Measurements from ENCODE around the gene ING2.

Gene ING2

GRCh38 chr4:183499801-183500200 is 5.1 kb upstream of the ING2 start:
- DNase-seq: no peak

DNA sequence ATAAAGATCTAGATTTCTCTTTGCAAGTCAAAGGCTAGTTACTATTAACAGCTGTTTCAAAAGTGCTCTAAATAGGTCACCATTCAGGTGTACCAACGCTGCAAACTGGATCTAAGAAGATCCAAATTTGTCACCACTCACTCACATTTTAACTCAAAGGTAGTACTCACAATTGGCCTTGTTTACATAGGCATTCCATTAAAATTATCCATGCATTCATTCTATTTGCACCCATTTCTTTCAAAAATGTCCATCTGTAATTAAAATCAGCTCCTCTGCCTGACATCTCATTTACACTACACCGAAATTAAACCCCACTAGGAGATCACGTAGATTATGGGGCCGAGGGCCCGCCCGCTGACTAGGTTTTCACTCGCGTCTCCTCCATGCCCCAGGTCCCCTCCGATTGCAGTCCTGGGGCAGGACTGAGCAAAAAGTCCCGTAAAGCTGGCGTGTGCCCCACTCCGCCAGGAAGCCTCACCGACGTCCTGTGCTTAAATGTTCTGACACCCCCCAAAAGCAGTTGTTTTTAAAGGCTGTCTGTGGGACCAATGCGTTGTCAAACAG is 1.3 kb upstream of the ING2 start:
- no peak for DNase-seq

DNA sequence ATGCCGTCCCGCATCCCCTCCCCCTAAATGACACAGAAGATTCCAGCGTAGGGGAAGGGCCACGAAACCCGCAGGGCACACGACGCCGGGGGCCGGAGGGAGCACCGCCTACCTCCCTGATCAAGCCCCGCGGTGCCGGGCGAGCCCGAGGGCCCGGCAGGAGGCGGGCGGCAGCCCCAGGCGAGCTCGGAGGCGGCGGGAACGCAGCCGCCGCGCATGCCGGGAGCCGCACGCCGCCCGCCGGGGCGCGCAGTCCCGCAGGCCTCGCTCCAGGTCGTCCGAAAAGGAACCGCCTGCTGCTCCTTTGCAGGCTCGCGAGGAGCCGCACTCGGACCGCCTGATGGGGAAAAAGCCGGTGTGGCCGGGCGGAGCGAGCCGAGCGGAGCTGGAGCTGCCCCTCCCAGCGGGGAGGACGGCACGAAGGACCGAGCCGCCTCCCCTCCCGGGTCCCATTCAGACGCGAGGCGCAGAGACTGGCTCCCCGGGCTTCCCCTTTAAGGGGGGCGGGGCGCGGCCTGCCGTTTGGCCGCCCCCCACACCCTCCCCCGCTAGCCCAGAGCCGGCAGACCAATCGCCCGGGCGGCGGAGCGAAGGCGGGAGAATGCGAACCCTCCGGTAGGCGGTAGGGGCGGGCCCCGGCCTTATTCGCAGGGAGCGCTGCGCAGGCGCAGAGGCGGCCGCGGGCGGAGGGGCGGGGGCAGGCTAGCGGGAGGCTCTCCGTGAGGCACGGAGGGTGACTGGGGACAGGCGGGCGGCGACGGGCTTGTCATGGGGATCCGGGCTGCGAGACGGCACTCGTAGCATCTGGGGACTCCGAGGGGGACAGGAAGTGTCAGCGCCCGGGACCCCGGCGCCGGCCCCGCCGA is 561 bp upstream of the ING2 start:
- DNase-seq: peak; percentile 100

- peak; percentile 97 for DNase-seq
Measured at GRCh38 chr4:183505611-183506388, 942 bp downstream of the ING2 start.

DNA sequence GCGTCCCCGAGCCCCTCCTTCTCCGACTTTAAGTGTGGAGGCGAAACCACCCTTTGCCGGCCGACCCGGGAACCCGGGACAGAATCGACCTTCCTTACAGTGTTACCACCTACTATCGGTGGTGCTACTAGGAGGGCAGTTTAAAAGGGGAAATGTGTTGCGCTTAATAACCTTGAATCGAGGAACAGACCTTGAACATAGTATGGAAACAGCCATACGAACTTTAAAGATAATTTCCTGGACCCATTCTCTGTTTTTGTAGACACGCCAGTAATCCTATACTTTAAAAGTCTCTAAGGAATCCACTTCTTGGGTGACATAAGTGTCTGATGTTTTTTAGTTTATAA is 1.5 kb downstream of the ING2 start:
- no peak for DNase-seq

GRCh38 chr4:183507925-183508696 is 3.3 kb downstream of the ING2 start:
- no peak for DNase-seq

DNA sequence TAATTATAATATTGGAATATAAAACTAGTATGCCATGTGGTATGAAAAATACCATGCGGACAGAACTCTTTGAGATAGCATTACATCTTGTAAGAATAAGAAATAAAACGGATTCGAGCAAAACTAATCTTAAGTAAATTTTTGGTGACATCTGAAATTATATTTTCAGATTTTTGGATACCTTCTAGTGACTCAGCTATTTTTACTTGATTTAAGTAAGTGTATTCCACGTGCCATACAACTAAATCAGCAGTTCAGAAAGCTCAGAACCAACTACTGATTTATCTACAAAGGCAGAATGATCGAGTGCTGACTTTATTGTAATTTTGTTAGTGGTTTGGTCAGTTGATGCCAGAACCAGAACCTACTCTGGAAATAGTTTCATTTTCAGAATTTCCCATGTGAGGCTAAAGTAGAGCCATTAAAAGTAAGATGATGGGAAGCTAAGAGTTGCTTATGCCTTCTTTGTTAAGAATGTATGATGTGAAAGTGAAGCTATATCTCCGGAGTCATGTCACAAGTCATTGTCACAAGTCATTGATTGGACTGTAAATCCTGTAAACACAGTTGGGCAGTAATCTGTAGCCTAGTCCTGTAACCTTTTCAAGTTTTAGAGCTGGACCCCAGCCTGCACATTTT is 4.0 kb downstream of the ING2 start:
- no peak for DNase-seq

GRCh38 chr4:183515411-183515810 is 10.6 kb downstream of the ING2 start:
- no peak for DNase-seq

- DNase-seq: no peak
Measured at GRCh38 chr4:183517194-183517593, 12.3 kb downstream of the ING2 start.

DNA sequence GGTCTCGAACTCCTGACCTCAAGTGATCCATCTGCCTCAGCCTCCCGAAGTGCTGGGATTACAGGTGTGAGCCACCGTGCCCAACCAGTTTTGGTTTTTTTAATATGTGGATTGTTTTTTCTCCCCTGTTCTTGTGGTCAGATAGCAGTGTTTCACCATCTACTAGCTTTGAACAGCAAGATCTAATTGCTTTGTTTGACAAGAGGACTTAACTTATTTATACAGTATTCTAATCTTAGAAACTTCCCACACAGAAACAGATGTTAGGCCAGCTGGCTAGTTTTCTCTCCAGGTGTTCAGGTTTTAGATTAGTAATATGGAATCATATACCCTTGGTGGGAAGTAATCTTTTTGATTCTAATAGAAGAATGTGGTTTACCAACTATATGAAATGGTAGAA is 12.9 kb downstream of the ING2 start:
- DNase-seq: no peak

DNA sequence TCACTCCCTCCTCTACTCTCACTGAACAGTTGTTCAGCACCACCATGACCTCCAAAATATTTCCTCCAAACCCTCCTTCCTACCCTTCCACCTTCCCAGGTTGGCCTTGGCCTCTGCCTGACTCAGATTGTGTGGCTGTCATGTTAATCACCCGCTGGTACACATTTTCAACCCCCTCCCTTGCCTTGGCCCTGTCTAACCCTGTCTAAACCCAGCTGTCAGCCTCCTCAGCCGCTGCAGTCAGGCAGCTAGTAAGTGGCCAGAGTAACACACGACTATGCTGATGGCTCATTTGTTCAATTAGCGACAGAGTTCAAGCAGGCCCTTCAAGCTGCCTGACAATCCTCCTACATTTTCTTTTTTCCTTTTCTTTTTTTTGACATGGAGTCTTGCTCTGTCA is 18.0 kb downstream of the ING2 start:
- no peak for DNase-seq

GRCh38 chr4:183527326-183527725 is 22.5 kb downstream of the ING2 start:
- no peak for DNase-seq

DNA sequence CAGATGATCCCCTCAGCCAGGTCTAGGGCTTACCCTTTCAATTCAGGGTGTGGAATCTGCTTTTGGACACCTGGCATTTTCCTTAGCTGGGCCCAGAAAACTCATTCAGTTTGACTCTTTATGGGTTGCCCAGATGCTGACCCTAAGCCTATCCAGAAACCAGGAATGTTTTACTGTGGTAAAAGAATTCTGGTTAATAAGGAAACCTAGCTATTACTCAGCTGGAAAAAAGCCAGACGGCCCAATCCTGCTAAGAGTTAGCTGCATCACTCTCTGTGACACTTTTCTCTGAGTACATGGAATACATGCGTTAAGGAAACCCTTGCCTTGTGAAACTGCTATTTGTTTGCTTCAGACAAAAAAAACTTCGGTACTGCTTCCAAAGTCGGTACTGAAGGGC is 28.0 kb downstream of the ING2 start:
- DNase-seq: no peak

DNA sequence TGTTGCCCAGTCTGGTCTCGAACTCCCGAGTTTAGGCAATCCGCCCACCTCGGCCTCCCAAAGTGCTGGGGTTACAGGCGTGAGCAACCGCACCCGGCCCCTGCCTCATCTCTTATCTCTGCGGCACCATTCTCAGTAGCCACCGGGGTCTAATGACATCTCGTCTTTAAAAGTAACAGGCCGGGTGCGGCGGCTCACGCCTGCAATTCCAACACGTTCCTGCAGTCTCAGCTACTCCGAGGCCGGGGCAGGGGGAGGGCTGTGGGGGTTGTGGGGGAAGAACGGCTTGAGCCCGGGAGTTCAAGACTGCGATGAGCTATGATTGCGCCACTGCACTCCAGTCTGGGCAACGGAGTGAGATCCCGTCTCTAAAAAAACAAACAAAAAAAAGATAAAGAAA is 28.8 kb downstream of the ING2 start:
- DNase-seq: no peak

GRCh38 chr4:183540410-183541009 is 35.7 kb downstream of the ING2 start:
- no peak for DNase-seq

GRCh38 chr4:183541010-183541751 is 36.3 kb downstream of the ING2 start:
- DNase-seq: no peak

- DNase-seq: no peak
Measured at GRCh38 chr4:183541752-183542040, 36.8 kb downstream of the ING2 start.

DNA sequence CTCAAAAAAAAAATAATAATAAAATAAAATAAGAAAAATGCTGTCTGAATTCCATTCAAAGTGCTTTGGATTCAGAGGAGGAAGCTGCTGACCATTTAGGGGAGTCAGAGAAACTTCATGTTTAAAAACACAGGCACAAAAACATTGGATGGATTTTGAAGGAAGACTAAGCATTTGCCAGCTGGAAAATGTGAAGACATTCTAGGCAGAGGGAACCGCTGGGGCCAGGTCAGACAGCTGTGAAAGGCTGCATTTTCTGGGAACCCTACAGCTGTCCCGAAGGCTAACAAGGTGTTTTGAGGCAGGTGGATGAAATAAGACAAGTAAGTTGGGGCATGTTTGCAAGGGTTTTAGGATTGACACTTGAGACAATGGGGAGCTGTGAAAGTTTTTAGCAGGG is 38.6 kb downstream of the ING2 start:
- no peak for DNase-seq

- DNase-seq: no peak
Measured at GRCh38 chr4:183544109-183544508, 39.3 kb downstream of the ING2 start.

DNA sequence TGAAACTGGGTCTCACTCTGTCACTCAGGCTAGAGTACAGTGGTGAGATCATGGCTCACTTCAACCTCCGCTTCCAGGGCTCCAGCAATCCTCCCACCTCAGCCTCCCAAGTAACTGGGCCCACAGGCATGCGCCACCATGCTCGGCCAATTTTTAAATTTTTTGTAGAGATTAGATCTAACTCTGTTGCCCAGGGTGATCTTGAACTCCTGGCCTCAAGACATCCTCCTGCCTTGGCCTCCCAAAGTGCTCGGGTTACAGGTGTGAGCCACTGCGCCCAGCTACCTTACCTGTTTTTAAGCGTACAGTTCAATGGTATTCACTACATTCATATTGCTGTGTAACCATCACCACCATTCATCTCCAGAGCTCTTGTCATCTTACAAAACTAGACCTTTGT is 41.5 kb downstream of the ING2 start:
- no peak for DNase-seq

GRCh38 chr4:183548306-183548705 is 43.4 kb downstream of the ING2 start:
- DNase-seq: no peak
